ENCODE measurements around the gene LMO2.
"Not testable (repeated sequence)": the region's sequence is repeated elsewhere in the genome, so short reads cannot be mapped to it uniquely, and the experiment has no call there.

LMO2 gene

DNA sequence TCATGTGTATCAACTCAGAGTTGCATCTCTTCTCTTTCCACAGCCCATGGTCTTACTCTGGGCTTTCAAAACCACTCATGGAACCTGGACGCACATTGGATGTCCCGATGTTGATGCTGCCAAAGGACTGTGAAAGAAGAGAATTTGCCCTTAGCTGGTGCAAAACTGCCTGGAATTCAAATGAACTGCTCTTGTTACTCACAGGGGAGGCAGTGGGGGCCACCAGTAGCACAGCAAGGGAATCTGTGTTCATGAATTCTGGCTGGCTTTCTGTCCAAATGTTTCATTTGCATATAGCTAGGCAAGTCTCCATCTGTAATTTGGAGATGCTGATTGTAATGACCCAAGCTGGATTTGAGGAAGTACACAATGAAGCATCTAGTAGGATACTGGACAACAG is 24.9 kb downstream of the LMO2 start:
- no peak for DNase-seq (ENCODE audit: extremely low read depth in 1 of 2, low read depth in 1 of 2)

- no peak for DNase-seq (ENCODE audit: extremely low read depth in 1 of 2, low read depth in 1 of 2)
Measured at GRCh38 chr11:33864479-33864878, 27.4 kb downstream of the LMO2 start.

DNA sequence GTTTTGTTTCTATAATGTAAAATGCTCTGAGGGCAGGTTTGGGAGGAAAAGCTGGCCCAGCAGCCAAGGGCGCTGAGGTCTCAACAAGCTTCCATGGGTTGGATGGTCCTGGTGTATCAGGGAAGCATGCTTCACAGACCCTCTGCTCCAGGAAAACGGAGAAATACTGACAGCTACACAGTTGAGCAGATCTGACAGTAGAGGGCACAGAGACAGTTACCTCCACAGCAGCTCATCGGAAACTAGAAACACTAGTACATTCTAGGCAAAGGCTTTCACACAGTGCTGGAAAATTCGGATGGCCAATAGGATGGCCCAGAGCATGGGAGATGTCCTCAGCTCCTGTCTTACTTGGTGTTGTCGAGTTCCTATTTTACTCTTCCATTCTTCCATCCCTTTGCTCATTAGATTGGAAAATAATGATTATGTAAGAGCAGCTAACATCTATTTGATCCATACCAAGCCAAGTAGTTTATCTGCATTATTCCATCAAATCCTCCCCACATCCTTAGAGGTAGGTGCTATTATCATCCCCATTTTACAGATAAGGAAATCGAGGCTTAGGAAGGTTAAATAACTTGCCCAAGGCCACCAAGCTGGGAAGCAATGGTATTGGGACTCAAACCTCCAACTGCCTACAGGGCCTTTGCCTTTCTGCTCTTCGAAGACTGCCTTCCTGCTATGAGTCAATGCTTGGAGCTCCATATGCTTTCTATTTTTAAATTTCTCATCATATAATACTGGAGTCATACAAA is 28.3 kb downstream of the LMO2 start:
- no peak for DNase-seq (ENCODE audit: extremely low read depth in 1 of 2, low read depth in 1 of 2)

GRCh38 chr11:33861941-33862589 is 29.8 kb downstream of the LMO2 start:
- no peak for DNase-seq (ENCODE audit: extremely low read depth in 1 of 2, low read depth in 1 of 2)

GRCh38 chr11:33861386-33861785 is 30.5 kb downstream of the LMO2 start:
- DNase-seq (ENCODE audit: extremely low read depth in 1 of 2, low read depth in 1 of 2) = no peak

DNA sequence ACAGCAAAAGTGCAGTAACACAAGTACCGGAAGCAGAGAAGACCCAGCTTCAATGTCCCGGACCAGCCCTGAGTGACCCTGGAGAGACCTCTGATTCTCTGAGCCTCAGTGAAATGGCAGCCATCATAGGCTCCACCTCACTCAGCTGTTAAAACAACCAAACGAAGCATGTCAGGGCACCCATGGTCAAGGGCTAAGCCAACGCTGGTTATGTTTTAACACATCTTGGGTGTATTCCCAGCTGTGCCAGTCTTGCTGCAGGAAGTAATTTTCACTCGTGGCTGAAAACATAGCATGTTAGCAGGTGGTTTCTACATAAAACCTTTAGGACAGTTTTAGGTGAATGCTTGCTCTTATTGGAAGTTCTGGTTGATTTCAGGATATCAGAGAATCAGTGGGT is 30.9 kb downstream of the LMO2 start:
- DNase-seq (ENCODE audit: extremely low read depth in 1 of 2, low read depth in 1 of 2) = no peak

- DNase-seq (ENCODE audit: extremely low read depth in 1 of 2, low read depth in 1 of 2) = no peak
Measured at GRCh38 chr11:33859306-33859705, 32.6 kb downstream of the LMO2 start.

GRCh38 chr11:33857933-33858371 is 33.9 kb downstream of the LMO2 start:
- peak; percentile 33 to 42 for DNase-seq (ENCODE audit: extremely low read depth in 1 of 2, low read depth in 1 of 2)

- DNase-seq (ENCODE audit: extremely low read depth in 1 of 2, low read depth in 1 of 2) = no peak
Measured at GRCh38 chr11:33855500-33855899, 36.4 kb downstream of the LMO2 start.

- no peak for DNase-seq (ENCODE audit: extremely low read depth in 1 of 2, low read depth in 1 of 2)
Measured at GRCh38 chr11:33848717-33849390, 43.0 kb downstream of the LMO2 start.

DNA sequence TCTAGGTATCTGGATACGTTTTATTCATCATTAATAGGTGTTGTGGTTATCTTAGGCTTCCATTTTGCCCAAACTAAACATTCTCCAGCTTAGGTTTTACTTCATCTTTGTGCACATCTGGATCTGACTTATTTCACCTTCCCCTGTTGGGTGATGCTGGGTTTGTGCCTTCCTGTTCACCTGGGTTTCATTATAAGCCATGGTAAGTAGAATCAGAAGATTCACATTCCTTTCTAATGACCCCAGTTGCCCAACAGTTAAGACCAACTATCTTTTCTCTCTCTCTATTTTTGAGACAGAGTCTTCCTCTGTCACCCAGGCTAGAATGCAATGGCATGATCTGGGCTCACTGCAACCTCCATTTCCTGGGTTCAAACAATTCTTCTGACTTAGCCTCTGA is 44.6 kb downstream of the LMO2 start:
- DNase-seq (ENCODE audit: extremely low read depth in 1 of 2, low read depth in 1 of 2) = no peak

- DNase-seq (ENCODE audit: extremely low read depth in 1 of 2, low read depth in 1 of 2) = no peak
Measured at GRCh38 chr11:33844236-33844635, 47.6 kb downstream of the LMO2 start.

DNA sequence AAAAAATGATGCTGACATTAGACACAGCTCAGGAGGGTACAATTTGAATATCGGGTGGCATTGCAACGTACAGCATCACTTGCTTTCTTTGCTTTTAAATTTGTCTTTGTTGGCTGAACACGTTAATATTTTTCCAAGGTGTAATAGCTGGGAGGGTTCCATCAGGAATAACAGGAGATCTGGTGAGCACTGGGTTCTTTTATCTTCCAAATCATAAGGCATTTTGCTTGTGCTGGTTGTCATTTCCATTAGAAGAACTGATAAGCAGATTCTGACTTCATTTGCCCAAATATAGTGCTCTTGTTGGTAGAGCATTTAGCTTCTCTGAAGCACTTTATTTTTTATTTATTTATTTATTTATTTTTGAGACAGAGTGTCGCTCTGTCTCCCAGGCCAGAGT is 48.9 kb downstream of the LMO2 start:
- no peak for DNase-seq (ENCODE audit: extremely low read depth in 1 of 2, low read depth in 1 of 2)

GRCh38 chr11:33842236-33842915 is 49.5 kb downstream of the LMO2 start:
- no peak for DNase-seq (ENCODE audit: extremely low read depth in 1 of 2, low read depth in 1 of 2)

GRCh38 chr11:33838234-33838633 is 53.6 kb downstream of the LMO2 start:
- DNase-seq (ENCODE audit: extremely low read depth in 1 of 2, low read depth in 1 of 2) = not testable (repeated sequence)

GRCh38 chr11:33837334-33837733 is 54.5 kb downstream of the LMO2 start:
- not testable (repeated sequence) for DNase-seq (ENCODE audit: extremely low read depth in 1 of 2, low read depth in 1 of 2)

DNA sequence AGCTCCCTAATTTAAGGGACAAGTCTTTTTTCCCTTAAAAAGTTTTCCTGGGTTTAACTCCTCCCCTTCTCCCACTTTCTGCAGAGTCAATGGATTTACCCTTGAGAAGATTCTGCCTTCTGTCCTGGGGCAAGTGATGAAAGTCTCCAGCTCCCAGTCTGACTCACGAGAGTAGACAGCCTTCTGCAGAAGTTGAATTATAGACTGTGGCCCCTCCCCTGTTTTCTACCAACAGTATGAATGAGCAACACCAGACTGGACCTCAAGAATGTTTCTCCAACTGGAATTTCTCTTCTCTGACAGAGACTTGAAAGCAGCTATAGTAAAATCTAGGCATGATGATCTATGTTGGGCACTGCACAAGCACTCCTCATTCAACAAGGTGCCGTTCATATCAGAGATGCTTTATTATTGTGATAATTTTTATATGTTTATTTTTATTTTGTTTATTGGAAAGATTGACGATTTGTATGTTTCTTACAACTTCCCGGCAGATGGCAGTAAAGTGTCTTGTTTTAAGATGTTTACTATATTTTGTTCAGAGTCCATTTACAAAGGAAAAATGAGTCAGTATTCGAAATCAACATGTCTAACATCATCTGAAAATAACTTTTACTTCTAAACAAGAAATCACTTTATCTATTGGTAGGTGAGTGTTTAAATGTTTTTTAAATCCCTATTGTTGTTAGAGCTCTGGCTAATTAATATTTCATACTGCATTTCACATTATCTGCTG is 56.6 kb downstream of the LMO2 start:
- DNase-seq (ENCODE audit: extremely low read depth in 1 of 2, low read depth in 1 of 2) = no peak

DNA sequence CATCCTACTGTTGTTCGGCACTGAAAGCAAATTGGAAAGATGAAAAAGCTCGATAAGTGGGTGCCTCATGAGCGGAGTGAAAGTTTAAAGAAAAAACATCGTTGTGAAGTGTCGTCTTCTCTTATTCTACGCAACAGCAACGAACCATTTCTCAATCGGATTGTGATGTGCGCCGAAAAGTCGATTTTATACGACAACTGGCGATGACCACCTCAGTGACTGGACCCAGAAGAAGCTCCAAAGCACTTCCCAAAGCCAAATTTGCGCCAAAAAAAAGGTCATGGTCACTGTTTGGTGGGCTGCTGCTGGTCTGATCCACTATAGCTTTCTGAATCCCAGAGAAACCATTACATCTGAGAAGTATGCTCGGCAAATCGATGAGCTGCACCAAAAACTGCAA is 59.2 kb downstream of the LMO2 start:
- DNase-seq (ENCODE audit: extremely low read depth in 1 of 2, low read depth in 1 of 2) = no peak

DNA sequence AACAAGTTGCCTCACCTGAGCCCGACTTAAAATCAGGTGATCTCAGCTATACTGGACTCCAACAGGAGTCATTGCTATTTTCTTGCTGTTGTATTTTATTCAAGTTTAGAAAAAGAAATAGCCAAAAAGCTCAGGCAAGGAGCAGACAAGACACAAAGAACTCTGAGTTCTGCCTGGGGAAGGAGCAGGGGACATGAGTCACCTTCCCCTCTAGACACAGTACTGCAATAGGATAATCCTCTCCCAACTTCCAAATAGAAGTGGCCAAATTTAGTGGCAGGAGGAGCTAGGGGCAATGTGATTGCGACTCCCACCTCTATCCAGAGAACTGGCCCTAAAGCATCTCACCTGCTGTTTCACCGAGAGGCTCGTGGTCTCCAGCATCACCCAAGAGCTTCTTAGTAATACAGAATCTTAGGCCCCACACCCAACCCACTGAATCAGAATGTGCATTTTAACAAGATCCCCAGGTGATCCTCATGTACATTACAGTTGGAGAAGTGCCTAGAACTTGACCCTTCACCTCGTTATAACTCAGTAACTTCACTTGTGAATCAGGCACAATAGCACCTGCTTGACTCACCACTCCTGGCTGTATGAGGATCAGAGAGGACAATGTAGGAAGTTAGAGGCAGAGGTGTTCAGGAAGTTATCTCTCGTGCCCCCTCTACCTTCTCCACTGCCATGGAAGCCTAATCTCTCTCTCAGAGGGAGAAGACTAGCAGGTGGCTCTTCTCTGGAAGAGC is 60.8 kb downstream of the LMO2 start:
- DNase-seq (ENCODE audit: extremely low read depth in 1 of 2, low read depth in 1 of 2) = no peak

Data from stimulated activated CD8-positive, alpha-beta memory T cell treated with anti-CD3 and anti-CD28 coated beads, Interleukin-7, amount 100 ng/mL, for 48 hours (primary cell).